K562 (cell line): ENCODE results near the gene CHURC1. TPM values are rescaled to one million over a fixed set of nuclear protein-coding genes. Genes with fewer than 3 reads are reported as not detected.
A peak's percentile ranks its signal among the peaks of the same experiment; 100 is the strongest.

Experiments
- ATAC-seq: fragments of 200-7000 bp; cut with Tn5 transposase; 3 replicates; pipeline ENCODE4 v1.9.1; 2020; ENCODE audit warnings: moderate library complexity
- BruUV-seq: library from RNA; stranded (reverse); fragments of 400-500 nt; replicated peaks from 2 replicates; lab custom pipeline; 2021; lab: Mats Ljungman, UMichigan
- CTCF ChIA-PET: fragments of 300-600 bp; formaldehyde crosslinking; extraction: SDS; loops from one replicate; lab custom pipeline; 2021; ENCODE audit warnings: low intra/inter-chr PET ratio; lab: Yijun Ruan, JAX
- POLR2A ChIA-PET: fragments of 300-600, 350-650 bp; sonication (Branson Sonifier 250); formaldehyde crosslinking; extraction: SDS; loops from one replicate; lab custom pipeline; 2021; ENCODE audit warnings: antibody characterized with exemption, inconsistent platforms; lab: Yijun Ruan, JAX
- DNase-seq, 4 experiments: peaks; one replicate each; pipeline versions ENCODE4 v3.0.0 to v3.0.0-alpha.2; 2011 to 2018; ENCODE audit warnings: low spot score in 3 of 4, mixed read lengths in 3 of 4; ENCODE audit errors: extremely low read depth in 1 of 4
- FAIRE-seq: peaks from 2 replicates; lab custom pipeline; 2011; peaks lifted over from hg19 to GRCh38; lab: Jason Lieb, UNC
- H2AFZ ChIP-seq: 2 replicates; pipeline ENCODE4 v1.6.0; 2011; ENCODE audit warnings: low read depth, low read length, control low read depth, inconsistent platforms
- H3K27ac ChIP-seq: fragments of 200-600 bp; 3 replicates; pipeline ENCODE4 v1.8.0; 2011; ENCODE audit warnings: low read depth, mild to moderate bottlenecking, control low read depth, inconsistent platforms, low read length, moderate library complexity, mixed read lengths; ENCODE audit errors: extremely low read depth
- H3K27me3 ChIP-seq, 2 experiments: fragments of 300-600 bp in 1 of 2; 2 replicates in 1 of 2; 3 replicates in 1 of 2; pipeline versions ENCODE4 v1.6.0 to v1.8.0; 2011; ENCODE audit warnings: inconsistent platforms in 2 of 2, low read length in 2 of 2, mild to moderate bottlenecking in 1 of 2, mixed read lengths in 1 of 2, moderate library complexity in 1 of 2; ENCODE audit not compliant: control insufficient read depth in 2 of 2, insufficient read depth in 2 of 2
- H3K36me3 ChIP-seq: fragments of 300-600 bp; 3 replicates; pipeline ENCODE4 v1.8.0; 2011; ENCODE audit warnings: mild to moderate bottlenecking, low read length, inconsistent platforms; ENCODE audit not compliant: control insufficient read depth, insufficient read depth
- H3K4me1 ChIP-seq, 2 experiments: fragments of 200-600 bp in 1 of 2; replicated peaks in 1 of 2; 2 replicates in 1 of 2; 3 replicates in 1 of 2; pipeline versions ENCODE4 v1.5.1 to v1.8.0; 2011; ENCODE audit warnings: inconsistent platforms in 2 of 2, low read length in 2 of 2, mild to moderate bottlenecking in 1 of 2, mixed read lengths in 1 of 2, moderate library complexity in 1 of 2; ENCODE audit not compliant: control insufficient read depth in 2 of 2, insufficient read depth in 2 of 2
- H3K4me2 ChIP-seq: 2 replicates; pipeline ENCODE4 v1.6.1; 2011; ENCODE audit warnings: low read length, control low read depth, inconsistent platforms, mixed read lengths; ENCODE audit not compliant: insufficient read depth
- H3K4me3 ChIP-seq: fragments of 200-600 bp; sonication (generic), shearing (Covaris generic); 2 replicates; pipeline ENCODE4 v1.5.1; 2016; ENCODE audit warnings: control low read depth, inconsistent platforms
- H3K79me2 ChIP-seq: fragments of 200-600 bp; 3 replicates; pipeline ENCODE4 v1.8.0; 2011; ENCODE audit warnings: low read length, inconsistent platforms; ENCODE audit not compliant: control insufficient read depth, insufficient read depth
- H3K9ac ChIP-seq, 2 experiments: 2 replicates each; pipeline versions ENCODE4 v1.6.0 to v1.6.1; 2011; ENCODE audit warnings: low read depth in 2 of 2, low read length in 2 of 2, control low read depth in 1 of 2, inconsistent platforms in 1 of 2, mild to moderate bottlenecking in 1 of 2, mixed read lengths in 1 of 2; ENCODE audit not compliant: insufficient read depth in 1 of 2
- H3K9me1 ChIP-seq: one replicate; pipeline ENCODE4 v1.6.0; 2011; ENCODE audit warnings: inconsistent platforms, mild to moderate bottlenecking, low read length, moderate library complexity; ENCODE audit not compliant: control insufficient read depth, insufficient read depth
- H3K9me3 ChIP-seq: replicated peaks from 2 replicates; pipeline ENCODE4 v1.5.1; 2011; ENCODE audit warnings: low read depth, low read length, inconsistent platforms; ENCODE audit not compliant: control insufficient read depth, insufficient read depth
- H4K20me1 ChIP-seq: replicated peaks from 2 replicates; pipeline ENCODE4 v1.6.1; 2011; ENCODE audit warnings: low read length, inconsistent platforms, mixed read lengths; ENCODE audit not compliant: control insufficient read depth, insufficient read depth
- CAMTA2 ChIP-seq: fragments of 250-450 bp; sonication (Bioruptor Pico); conservative IDR thresholded peaks from 2 replicates; pipeline ENCODE4 v1.5.1; 2022
- CBX5 ChIP-seq: IDR thresholded peaks from 2 replicates; pipeline ENCODE4 v1.6.1; 2014; ENCODE audit warnings: low read depth, borderline replicate concordance
- CREM ChIP-seq: IDR thresholded peaks from 2 replicates; pipeline ENCODE4 v1.6.1; 2014; ENCODE audit warnings: antibody characterized with exemption, low read depth
- FOSL1 ChIP-seq: fragments of 200-800 bp; sonication (Bioruptor generic); conservative IDR thresholded peaks from 2 replicates; pipeline ENCODE4 v1.6.1; 2016; ENCODE audit warnings: missing genetic modification characterization, missing compliant biosample characterization
- HNRNPH1 ChIP-seq: fragments of 200-400 bp; formaldehyde crosslinking; optimal IDR thresholded peaks from 2 replicates; pipeline ENCODE3; 2017; ENCODE audit warnings: low read depth, mild to moderate bottlenecking, low read length, moderate library complexity
- MTA2 ChIP-seq: fragments of 450-650 bp; IDR thresholded peaks from 2 replicates; pipeline ENCODE4 v1.6.1; 2016; ENCODE audit warnings: low read depth
- NCOA4 ChIP-seq: fragments of 450-650 bp; IDR thresholded peaks from 2 replicates; pipeline ENCODE4 v1.6.1; 2018; ENCODE audit warnings: mild to moderate bottlenecking; ENCODE audit not compliant: partially characterized antibody
- ZNF24 ChIP-seq: fragments of 450-650 bp; IDR thresholded peaks from 2 replicates; pipeline ENCODE4 v1.6.1; 2016
- WGBS: fragments of 100-300 bp; shearing (Covaris generic); methylation state at CpG from one replicate; pipeline ENCODE4 v1.1.6; 2016; ENCODE audit warnings: low coverage, mixed read lengths; ENCODE audit not compliant: insufficient coverage; ENCODE audit errors: missing lambda C conversion rate; 5-methylcytosine and 5-hydroxymethylcytosine counted together
- in situ Hi-C: fragments of 300-500 bp; cut with MboI; formaldehyde crosslinking; loops from 4 replicates; pipeline ENCODE4 v1.15.0; 2018; ENCODE audit warnings: inconsistent platforms, mixed read lengths
- intact Hi-C: fragments of 100-400 bp; cut with micrococcal nuclease; formaldehyde crosslinking; loops from 2 replicates; pipeline ENCODE4 v1.14.2; 2022
- polyA plus RNA-seq, 8 experiments: library from polyadenylated mRNA; depleted of rRNA in 4 of 8; stranded (reverse) in 5 of 8; unstranded in 3 of 8; fragments of >200 nt; fragmentation: Nextera tagmentation in 2 of 8; fragmentation: Illumina TruSeq in 1 of 8; extraction: Ambion mirVana in 2 of 8; extraction: Trizol in 1 of 8; gene quantifications; 2 replicates each; pipeline versions ENCODE4 v1.2.1 to v1.2.3, GENCODE V29; 2011 to 2014; ENCODE audit warnings: inconsistent platforms in 1 of 8, missing spikeins in 1 of 8
- total RNA-seq, 7 experiments: library from RNA; depleted of rRNA in 6 of 7; stranded (reverse); fragments of >200 nt in 6 of 7; fragmentation: Illumina TruSeq in 2 of 7; extraction: Trizol in 2 of 7; gene quantifications; 2 replicates each; pipeline versions ENCODE4 v1.2.1 to v1.2.3, GENCODE V29; 2011 to 2021; ENCODE audit warnings: low replicate concordance in 1 of 7
- TF ChIP-seq, protein P1 (sequence below): fragments of 450-650 bp; IDR thresholded peaks from 2 replicates; pipeline ENCODE4 v1.6.1; 2016; ENCODE audit warnings: low read depth, mild to moderate bottlenecking, moderate library complexity
- TF ChIP-seq, protein P2 (sequence below), 2 experiments: fragments of 150-350 bp in 1 of 2; IDR thresholded peaks; 2 replicates each; pipeline ENCODE4 v1.6.1; 2012 to 2016; ENCODE audit warnings: low read depth in 2 of 2, low read length in 2 of 2, mild to moderate bottlenecking in 1 of 2, moderate library complexity in 1 of 2
- TF ChIP-seq, protein P3 (sequence below): fragments of 250-450 bp; sonication (Bioruptor Pico); IDR thresholded peaks from 2 replicates; pipeline ENCODE4 v1.5.0; 2021
- TF ChIP-seq, protein P4 (sequence below), 2 experiments: fragments of 250-450 bp in 1 of 2; fragments of 450-650 bp in 1 of 2; sonication (Bioruptor Pico) in 1 of 2; IDR thresholded peaks; 2 replicates each; pipeline versions ENCODE4 v1.6.1 to v1.8.0; 2016 to 2021; ENCODE audit warnings: mild to moderate bottlenecking in 2 of 2, moderate library complexity in 2 of 2, missing compliant biosample characterization in 1 of 2, missing genetic modification characterization in 1 of 2
- TF ChIP-seq, protein P5 (sequence below): sonication (generic); formaldehyde crosslinking; IDR thresholded peaks from 2 replicates; pipeline ENCODE4 v1.8.0; 2022; ENCODE audit warnings: mild to moderate bottlenecking, missing genetic modification reagents
- TF ChIP-seq, protein P6 (sequence below): sonication (generic); formaldehyde crosslinking; IDR thresholded peaks from 2 replicates; pipeline ENCODE4 v1.8.1; 2023; ENCODE audit warnings: mild to moderate bottlenecking, missing genetic modification reagents, moderate library complexity

The CHURC1 gene
- total and polyA plus RNA-seq, 9 of the 15 experiments (the other 6 are each of a cell fraction or from before 2014, with no cell fraction given) = 27.3 to 239 (median 45.6) TPM

- ChIA-PET POLR2A (no interaction called here), CTCF (no interaction called here)
- 30% methylated on average over 5 of the region's 6 CpGs for WGBS
- H3K9ac ChIP-seq = no peak overlapping the region
- no peaks in the 10 kb centered on the region; the same call in 1 of the 2 replicates for H4K20me1 ChIP-seq
- no peaks in the 10 kb centered on the region for H3K79me2 ChIP-seq
- ATAC-seq (0 out of 3 replicates have a peak, but pooled peaks have one; percentile 16), FAIRE-seq (no peak), DNase-seq (peak in 1 of 4 experiments; percentile 15)
- peaks cover 0 to 13% of the 10 kb centered on the region in 2 experiments; a peak in 2 of 5 replicates for H3K4me1 ChIP-seq
- H3K36me3 ChIP-seq = no peaks in the 10 kb centered on the region
- H3K4me2 ChIP-seq = no peak overlapping the region
- H3K27me3 ChIP-seq = peaks cover 4 to 25% of the 10 kb centered on the region in 2 experiments; a peak in 3 of 5 replicates
- no peak overlapping the region for H3K4me3 ChIP-seq
- intact Hi-C loops = no loop called here
- no peak overlapping the region for H2AFZ ChIP-seq
- H3K27ac ChIP-seq = no peak overlapping the region
- no peaks in the 10 kb centered on the region for H3K9me3 ChIP-seq
- in situ Hi-C loops = no loop called here
- BruUV-seq = no TSS peak
- TF ChIP-seq, protein P1, sequence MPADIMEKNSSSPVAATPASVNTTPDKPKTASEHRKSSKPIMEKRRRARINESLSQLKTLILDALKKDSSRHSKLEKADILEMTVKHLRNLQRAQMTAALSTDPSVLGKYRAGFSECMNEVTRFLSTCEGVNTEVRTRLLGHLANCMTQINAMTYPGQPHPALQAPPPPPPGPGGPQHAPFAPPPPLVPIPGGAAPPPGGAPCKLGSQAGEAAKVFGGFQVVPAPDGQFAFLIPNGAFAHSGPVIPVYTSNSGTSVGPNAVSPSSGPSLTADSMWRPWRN = no peak
- TF ChIP-seq FOSL1 (tag) (no peak), CAMTA2 (no peak), CREM (no peak), CBX5 (no peak), NCOA4 (no peak), ZNF24 (no peak), MTA2 (no peak), HNRNPH1 (no peak)
- TF ChIP-seq, protein P2, sequence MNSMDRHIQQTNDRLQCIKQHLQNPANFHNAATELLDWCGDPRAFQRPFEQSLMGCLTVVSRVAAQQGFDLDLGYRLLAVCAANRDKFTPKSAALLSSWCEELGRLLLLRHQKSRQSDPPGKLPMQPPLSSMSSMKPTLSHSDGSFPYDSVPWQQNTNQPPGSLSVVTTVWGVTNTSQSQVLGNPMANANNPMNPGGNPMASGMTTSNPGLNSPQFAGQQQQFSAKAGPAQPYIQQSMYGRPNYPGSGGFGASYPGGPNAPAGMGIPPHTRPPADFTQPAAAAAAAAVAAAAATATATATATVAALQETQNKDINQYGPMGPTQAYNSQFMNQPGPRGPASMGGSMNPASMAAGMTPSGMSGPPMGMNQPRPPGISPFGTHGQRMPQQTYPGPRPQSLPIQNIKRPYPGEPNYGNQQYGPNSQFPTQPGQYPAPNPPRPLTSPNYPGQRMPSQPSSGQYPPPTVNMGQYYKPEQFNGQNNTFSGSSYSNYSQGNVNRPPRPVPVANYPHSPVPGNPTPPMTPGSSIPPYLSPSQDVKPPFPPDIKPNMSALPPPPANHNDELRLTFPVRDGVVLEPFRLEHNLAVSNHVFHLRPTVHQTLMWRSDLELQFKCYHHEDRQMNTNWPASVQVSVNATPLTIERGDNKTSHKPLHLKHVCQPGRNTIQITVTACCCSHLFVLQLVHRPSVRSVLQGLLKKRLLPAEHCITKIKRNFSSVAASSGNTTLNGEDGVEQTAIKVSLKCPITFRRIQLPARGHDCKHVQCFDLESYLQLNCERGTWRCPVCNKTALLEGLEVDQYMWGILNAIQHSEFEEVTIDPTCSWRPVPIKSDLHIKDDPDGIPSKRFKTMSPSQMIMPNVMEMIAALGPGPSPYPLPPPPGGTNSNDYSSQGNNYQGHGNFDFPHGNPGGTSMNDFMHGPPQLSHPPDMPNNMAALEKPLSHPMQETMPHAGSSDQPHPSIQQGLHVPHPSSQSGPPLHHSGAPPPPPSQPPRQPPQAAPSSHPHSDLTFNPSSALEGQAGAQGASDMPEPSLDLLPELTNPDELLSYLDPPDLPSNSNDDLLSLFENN (IDR thresholded peaks at IDR 0.05; ENCODE audit: low read depth in 2 of 2, low read length in 2 of 2) = no peak
- TF ChIP-seq, protein P3, sequence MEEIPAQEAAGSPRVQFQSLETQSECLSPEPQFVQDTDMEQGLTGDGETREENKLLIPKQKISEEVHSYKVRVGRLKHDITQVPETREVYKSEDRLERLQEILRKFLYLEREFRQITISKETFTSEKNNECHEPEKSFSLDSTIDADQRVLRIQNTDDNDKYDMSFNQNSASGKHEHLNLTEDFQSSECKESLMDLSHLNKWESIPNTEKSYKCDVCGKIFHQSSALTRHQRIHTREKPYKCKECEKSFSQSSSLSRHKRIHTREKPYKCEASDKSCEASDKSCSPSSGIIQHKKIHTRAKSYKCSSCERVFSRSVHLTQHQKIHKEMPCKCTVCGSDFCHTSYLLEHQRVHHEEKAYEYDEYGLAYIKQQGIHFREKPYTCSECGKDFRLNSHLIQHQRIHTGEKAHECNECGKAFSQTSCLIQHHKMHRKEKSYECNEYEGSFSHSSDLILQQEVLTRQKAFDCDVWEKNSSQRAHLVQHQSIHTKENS (CRISPR knock-in tag) = no peak
- TF ChIP-seq, protein P4, sequence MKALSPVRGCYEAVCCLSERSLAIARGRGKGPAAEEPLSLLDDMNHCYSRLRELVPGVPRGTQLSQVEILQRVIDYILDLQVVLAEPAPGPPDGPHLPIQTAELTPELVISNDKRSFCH (CRISPR knock-in tag; IDR thresholded peaks at IDR 0.05) = no peak
- TF ChIP-seq, protein P4 (tag; IDR thresholded peaks at IDR 0.05) = no peak
- TF ChIP-seq, protein P5, sequence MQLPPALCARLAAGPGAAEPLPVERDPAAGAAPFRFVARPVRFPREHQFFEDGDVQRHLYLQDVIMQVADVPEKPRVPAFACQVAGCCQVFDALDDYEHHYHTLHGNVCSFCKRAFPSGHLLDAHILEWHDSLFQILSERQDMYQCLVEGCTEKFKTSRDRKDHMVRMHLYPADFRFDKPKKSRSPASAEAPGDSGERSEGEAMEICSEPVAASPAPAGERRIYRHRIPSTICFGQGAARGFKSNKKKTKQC = no peak
- TF ChIP-seq, protein P6, sequence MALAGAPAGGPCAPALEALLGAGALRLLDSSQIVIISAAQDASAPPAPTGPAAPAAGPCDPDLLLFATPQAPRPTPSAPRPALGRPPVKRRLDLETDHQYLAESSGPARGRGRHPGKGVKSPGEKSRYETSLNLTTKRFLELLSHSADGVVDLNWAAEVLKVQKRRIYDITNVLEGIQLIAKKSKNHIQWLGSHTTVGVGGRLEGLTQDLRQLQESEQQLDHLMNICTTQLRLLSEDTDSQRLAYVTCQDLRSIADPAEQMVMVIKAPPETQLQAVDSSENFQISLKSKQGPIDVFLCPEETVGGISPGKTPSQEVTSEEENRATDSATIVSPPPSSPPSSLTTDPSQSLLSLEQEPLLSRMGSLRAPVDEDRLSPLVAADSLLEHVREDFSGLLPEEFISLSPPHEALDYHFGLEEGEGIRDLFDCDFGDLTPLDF (CRISPR knock-in tag) = no peak
- TF ChIP-seq, all 486 proteins: peak for 0
- H3K9me1 ChIP-seq = no peaks in the 10 kb centered on the region
These were observed 54.4 kb downstream of the CHURC1 start for GRCh38 chr14:64968651-64969050.
